Immature natural killer cell (primary cell): ENCODE data around the gene SLC25A19. TPM values are rescaled to one million over a fixed set of nuclear protein-coding genes. Genes with fewer than 3 reads are reported as not detected.

Source experiments
- DNase-seq, 3 donors: peaks; one replicate each; pipeline ENCODE4 v3.0.0; 2022; ENCODE audit warnings: mixed read lengths in 1 of 3
- H3K27ac Mint-ChIP-seq, 6 donors: one replicate each; pipeline ENCODE4 v1.8.0; 2020; ENCODE audit warnings: mixed read lengths in 6 of 6, mild to moderate bottlenecking in 5 of 6, inconsistent platforms in 4 of 6, moderate library complexity in 3 of 6
- H3K27me3 Mint-ChIP-seq, 3 donors: one replicate each; pipeline ENCODE4 v1.8.0; 2020 to 2021; ENCODE audit warnings: low read depth in 3 of 3, mild to moderate bottlenecking in 3 of 3, mixed read lengths in 3 of 3, moderate library complexity in 3 of 3, inconsistent platforms in 1 of 3
- H3K36me3 Mint-ChIP-seq, 3 donors: one replicate each; pipeline ENCODE4 v1.8.0; 2020; ENCODE audit warnings: mixed read lengths in 3 of 3, inconsistent platforms in 2 of 3, mild to moderate bottlenecking in 2 of 3
- H3K4me1 Mint-ChIP-seq, 2 donors: one replicate each; pipeline ENCODE4 v1.8.0; 2020; ENCODE audit warnings: inconsistent platforms in 2 of 2, mild to moderate bottlenecking in 2 of 2, mixed read lengths in 2 of 2, moderate library complexity in 1 of 2
- H3K4me3 Mint-ChIP-seq, 5 donors: one replicate each; pipeline ENCODE4 v1.8.0; 2020; ENCODE audit warnings: mild to moderate bottlenecking in 5 of 5, mixed read lengths in 5 of 5, inconsistent platforms in 3 of 5, moderate library complexity in 3 of 5
- H3K9me3 Mint-ChIP-seq, 6 donors: one replicate each; pipeline ENCODE4 v1.8.0; 2020; ENCODE audit warnings: mild to moderate bottlenecking in 6 of 6, mixed read lengths in 6 of 6, inconsistent platforms in 4 of 6, moderate library complexity in 3 of 6
- polyA plus RNA-seq, 3 donors: library from polyadenylated mRNA; unstranded; fragments of 300-500 nt; fragmentation: Illumina TruSeq; gene quantifications; one replicate each; pipeline ENCODE4 v1.2.3, GENCODE V29; 2021

SLC25A19 gene
- polyA plus RNA-seq, 3 donors from 2014 or later = 11.2 to 27.2 (median 21.0) TPM

DNA sequence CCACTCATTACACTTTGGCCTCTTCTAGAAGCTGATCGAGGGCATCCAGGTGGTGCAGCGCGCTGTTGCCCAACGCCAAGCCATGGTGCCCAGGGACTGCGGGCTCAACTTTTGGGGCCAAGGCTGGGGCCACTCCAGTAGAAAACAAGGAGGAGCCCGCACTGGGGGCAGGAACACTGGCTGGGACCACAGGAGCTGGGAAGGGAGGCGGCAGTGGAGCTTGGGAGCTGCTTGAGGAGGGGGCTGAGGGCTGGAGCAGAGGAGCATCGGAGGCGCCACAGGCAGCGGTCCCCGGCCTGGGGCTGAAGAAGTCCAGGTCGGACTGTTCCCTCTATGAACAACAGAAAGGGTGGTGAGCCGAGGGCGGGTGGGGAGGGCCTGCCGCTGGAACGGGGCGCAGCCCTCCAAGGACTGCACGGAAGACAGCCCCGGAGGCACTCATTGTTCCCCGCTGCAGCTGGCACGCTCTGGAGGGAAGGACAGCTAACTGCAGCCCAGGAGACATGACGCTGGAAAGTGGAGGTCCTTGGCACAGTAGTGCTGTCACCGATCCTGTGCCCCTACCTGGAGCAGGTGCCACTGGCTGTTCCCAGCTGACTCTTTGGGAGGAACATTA is 49.3 kb downstream of the SLC25A19 start:
- Mint-ChIP-seq H3K4me3 (no peak overlapping the region), H3K27me3 (peaks cover 0 to 4% (median 0%) of the 10 kb centered on the region in 3 donors), H3K9me3 (no peaks in the 10 kb centered on the region), H3K36me3 (peaks cover 4 to 33% (median 12%) of the 10 kb centered on the region in 3 donors), H3K4me1 (peaks cover 10 to 29% of the 10 kb centered on the region in 2 donors), H3K27ac (peak overlapping the region in 1 of 6 donors; percentile 66)
- DNase-seq = no peak

DNA sequence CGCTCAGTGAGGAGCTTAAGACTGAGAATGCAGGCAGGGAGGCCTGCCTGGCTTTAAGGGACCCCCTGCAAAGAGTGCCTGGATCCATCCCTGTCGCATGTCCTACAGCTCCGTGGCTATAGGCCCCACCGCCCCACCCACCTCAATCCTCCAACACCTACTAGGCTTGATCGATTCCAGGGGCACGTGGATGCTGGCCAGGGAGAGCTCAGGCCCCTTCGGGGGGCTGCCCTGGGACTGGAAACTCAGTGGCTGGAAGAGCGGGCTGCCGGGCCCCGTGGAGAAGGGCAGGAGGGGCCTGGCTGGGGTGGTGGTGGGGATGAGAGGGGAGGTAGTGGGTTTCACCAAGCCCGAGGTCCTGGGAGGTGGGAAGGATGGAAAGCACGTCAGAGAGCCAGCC is 50.0 kb downstream of the SLC25A19 start:
- H3K27ac Mint-ChIP-seq = peak overlapping the region in 2 of 6 donors; percentile 15 to 83
- no peak overlapping the region for H3K4me3 Mint-ChIP-seq
- no peak for DNase-seq
- peaks cover 2 to 4% (median 3%) of the 10 kb centered on the region in 3 donors for H3K27me3 Mint-ChIP-seq
- peaks cover 9 to 23% of the 10 kb centered on the region in 2 donors for H3K4me1 Mint-ChIP-seq
- H3K36me3 Mint-ChIP-seq = peaks cover 4 to 35% (median 15%) of the 10 kb centered on the region in 3 donors
- H3K9me3 Mint-ChIP-seq = no peaks in the 10 kb centered on the region

DNA sequence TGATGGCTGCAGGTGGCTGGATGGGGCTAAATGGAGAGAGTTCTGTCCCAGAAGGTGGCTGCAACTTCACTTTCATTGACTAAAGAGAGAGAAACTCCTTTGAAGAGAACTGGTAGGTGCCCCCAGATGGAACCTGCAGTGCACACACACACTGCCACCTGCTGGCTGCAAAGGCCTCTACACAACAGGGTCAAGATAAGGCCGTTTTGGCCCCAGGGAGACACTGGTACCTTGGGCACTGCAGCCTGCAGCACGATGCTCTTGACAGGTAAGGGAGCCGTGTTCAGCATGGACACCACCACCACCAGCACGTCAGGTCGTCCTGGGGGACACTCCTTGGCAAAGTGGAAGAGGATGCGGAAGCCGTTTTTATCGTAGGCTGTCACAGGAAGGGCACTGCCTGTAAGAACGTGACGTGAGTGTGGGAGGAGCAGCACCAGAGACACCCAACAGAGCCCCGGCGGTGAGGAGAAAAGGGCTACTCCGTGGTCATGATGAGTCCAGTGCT is 50.5 kb downstream of the SLC25A19 start:
- peaks cover 7 to 19% of the 10 kb centered on the region in 2 donors for H3K4me1 Mint-ChIP-seq

DNA sequence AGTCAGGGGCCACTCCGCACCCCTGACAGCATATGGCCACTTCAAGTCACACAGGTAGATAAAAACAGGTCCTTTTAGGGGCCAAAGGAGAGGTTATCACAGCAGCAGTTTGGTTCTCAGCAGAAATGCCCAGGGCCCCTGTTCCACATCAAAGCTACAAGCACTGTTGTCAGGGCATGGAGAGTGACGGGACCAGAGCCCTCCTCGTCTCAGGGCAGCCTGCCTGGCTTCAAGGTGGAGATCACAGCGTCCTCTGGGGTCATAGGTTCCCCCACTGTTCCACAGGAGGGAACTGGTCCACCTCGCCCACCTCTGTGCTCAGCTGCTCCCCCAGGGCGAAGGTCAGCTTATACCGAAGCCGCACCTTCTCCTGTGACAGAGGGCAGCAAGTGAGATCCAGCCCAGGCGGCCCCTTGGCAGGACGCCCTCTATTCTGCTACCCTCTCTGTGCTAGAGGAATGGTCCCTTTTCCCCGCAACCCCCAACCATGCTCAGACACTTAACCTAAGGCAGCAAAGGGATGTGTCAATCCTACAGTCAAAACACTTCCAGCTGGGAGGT is 51.1 kb downstream of the SLC25A19 start:
- peaks cover 2 to 4% (median 3%) of the 10 kb centered on the region in 3 donors for H3K27me3 Mint-ChIP-seq
- H3K4me1 Mint-ChIP-seq = peaks cover 7 to 14% of the 10 kb centered on the region in 2 donors
- no peaks in the 10 kb centered on the region for H3K9me3 Mint-ChIP-seq
- H3K36me3 Mint-ChIP-seq = peaks cover 4 to 32% (median 15%) of the 10 kb centered on the region in 3 donors
- H3K4me3 Mint-ChIP-seq = no peak overlapping the region
- DNase-seq = no peak
- H3K27ac Mint-ChIP-seq = peak overlapping the region in 1 of 6 donors; percentile 46

More for the DNA sequence above, 50.5 kb downstream of the SLC25A19 start:
- Mint-ChIP-seq H3K4me3 (no peak overlapping the region), H3K27me3 (peaks cover 2 to 4% (median 3%) of the 10 kb centered on the region in 3 donors), H3K36me3 (peaks cover 4 to 32% (median 15%) of the 10 kb centered on the region in 3 donors), H3K9me3 (no peaks in the 10 kb centered on the region), H3K27ac (peak overlapping the region in 5 of 6 donors; percentile 15 to 83 (median 56))
- peak; percentile 44 to 53 (median 53) for DNase-seq

DNA sequence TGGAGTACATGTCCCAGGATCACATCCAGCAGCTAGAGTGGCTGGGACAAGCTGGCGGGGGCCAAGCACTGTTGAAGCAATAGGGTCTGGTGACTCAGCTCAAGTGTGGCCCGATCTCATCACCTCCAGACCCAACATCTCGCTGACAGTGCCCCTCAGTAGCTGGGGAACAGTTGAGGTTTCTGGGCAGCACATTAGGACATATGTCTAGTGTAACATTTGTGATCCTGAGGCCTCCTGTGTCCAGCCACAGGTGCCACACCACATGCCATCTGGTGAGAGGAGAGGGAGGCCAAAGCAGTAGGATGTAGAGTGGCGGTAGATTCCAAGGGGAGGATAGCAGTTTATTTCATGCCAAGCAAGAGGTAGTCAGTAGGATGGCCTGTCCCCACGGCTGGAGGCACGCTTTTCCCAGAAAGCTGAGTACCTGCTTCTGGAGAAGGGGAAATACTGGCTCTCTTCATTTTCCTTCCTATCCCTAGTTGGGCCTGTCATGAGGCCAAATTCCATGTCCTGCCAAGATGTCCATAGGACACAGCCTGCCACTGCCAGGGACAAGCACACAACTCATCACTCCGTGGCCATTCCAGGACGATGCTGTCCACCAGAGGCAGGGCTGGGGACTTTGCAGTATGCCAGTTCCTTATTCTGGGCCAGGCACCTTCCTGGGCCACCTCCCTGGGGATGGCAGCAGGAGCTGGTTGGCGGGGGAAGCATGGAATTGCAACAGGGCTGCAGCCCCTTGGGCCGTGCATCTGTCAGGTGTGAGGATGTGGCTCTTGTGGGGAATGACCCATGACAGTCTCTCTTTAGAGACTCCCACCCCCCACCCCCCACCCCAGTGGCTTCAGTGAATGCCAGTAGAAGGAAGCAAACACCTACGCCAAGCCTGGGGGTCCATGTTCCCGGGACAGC is 51.9 kb downstream of the SLC25A19 start:
- H3K9me3 Mint-ChIP-seq = no peaks in the 10 kb centered on the region
- no peak overlapping the region for H3K4me3 Mint-ChIP-seq
- peak overlapping the region in 2 of 6 donors; percentile 35 to 53 for H3K27ac Mint-ChIP-seq
- DNase-seq = no peak
- H3K27me3 Mint-ChIP-seq = peaks cover 2 to 6% (median 4%) of the 10 kb centered on the region in 3 donors
- H3K36me3 Mint-ChIP-seq = peaks cover 5 to 36% (median 17%) of the 10 kb centered on the region in 3 donors
- H3K4me1 Mint-ChIP-seq = peaks cover 7 to 9% of the 10 kb centered on the region in 2 donors

DNA sequence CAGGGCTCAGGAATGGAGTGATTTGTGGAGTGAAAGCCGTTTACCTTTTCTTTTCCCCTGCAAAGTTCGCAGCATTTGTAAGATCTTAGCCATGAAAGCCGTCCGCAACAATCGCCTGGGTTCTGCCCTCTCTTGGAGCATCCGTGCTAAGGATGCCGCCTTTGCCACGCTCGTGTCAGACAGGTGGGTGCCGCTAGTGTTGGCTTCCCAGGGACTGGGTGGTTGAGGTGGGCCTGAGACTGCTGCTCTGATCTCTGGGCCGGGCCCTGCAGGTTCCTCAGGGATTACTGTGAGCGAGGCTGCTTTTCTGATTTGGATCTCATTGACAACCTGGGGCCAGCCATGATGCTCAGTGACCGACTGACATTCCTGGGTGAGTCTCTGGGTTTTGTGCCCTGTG is 56.4 kb downstream of the SLC25A19 start:
- H3K27me3 Mint-ChIP-seq = peaks cover 2 to 6% (median 4%) of the 10 kb centered on the region in 3 donors
- no peaks in the 10 kb centered on the region for H3K4me1 Mint-ChIP-seq
- no peak for DNase-seq
- H3K36me3 Mint-ChIP-seq = peaks cover 6 to 40% (median 14%) of the 10 kb centered on the region in 3 donors
- H3K9me3 Mint-ChIP-seq = no peaks in the 10 kb centered on the region
- no peak overlapping the region for H3K27ac Mint-ChIP-seq
- no peak overlapping the region for H3K4me3 Mint-ChIP-seq

DNA sequence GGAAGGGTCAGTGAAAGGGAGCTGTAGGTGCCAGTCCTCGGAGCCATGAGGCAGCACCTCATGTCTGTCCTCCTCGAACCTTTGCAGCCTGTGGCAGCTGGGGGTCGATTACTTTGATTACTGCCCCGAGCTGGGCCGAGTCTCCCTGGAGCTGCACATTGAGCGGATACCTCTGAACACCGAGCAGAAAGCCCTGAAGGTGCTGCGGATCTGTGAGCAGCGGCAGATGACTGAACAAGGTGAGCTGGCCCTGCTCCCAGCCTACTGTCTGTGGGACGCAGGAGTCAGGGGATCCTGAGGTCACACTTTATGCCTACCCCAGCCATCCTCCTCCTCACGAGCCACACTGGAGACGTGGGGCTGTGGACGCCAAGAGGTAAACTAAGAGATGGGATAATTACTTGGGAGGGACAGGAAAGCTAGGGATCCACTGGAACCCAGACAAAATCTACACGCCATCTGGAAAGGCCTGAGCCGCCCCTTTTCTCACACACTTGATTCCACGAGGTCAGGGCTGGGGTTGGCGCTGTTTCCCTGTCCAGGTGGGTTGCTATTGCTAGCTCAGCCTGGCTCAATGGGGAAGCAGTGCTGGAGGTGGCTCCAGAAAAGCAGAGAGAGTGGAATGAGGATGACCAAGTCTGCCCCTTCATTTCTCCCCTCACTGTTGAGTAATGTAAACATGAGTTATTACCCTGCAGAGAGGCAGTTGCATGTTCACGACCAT is 57.3 kb downstream of the SLC25A19 start:
- H3K27ac Mint-ChIP-seq = peak overlapping the region in 1 of 6 donors; percentile 7
- H3K4me3 Mint-ChIP-seq = no peak overlapping the region
- H3K27me3 Mint-ChIP-seq = peaks cover 2 to 6% (median 4%) of the 10 kb centered on the region in 3 donors
- H3K9me3 Mint-ChIP-seq = no peaks in the 10 kb centered on the region
- H3K36me3 Mint-ChIP-seq = peaks cover 7 to 38% (median 14%) of the 10 kb centered on the region in 3 donors
- no peaks in the 10 kb centered on the region for H3K4me1 Mint-ChIP-seq
- DNase-seq = no peak

DNA sequence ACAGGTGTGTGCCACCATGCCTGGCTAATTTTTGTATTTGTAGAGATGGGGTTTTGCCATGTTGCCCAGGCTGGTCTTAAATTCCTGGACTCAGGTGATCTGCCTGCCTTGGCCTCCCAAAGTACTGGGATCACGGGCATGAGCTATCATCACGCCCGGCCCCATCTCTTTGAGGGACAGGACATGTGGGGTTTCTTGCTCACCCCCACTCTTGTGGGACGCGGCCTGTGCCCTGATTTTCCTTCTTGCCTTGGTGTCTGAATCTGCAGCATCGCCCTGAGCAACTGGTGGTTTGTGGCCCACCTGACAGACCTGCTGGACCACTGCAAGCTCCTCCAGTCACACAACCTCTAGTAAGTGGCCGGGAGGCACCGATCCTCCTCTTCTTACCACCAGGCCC is 58.2 kb downstream of the SLC25A19 start:
- H3K9me3 Mint-ChIP-seq = no peaks in the 10 kb centered on the region
- no peak overlapping the region for H3K27ac Mint-ChIP-seq
- no peak overlapping the region for H3K4me3 Mint-ChIP-seq
- H3K27me3 Mint-ChIP-seq = peaks cover 2 to 6% (median 4%) of the 10 kb centered on the region in 3 donors
- no peak for DNase-seq
- H3K36me3 Mint-ChIP-seq = peaks cover 9 to 40% (median 14%) of the 10 kb centered on the region in 3 donors
- no peaks in the 10 kb centered on the region for H3K4me1 Mint-ChIP-seq

DNA sequence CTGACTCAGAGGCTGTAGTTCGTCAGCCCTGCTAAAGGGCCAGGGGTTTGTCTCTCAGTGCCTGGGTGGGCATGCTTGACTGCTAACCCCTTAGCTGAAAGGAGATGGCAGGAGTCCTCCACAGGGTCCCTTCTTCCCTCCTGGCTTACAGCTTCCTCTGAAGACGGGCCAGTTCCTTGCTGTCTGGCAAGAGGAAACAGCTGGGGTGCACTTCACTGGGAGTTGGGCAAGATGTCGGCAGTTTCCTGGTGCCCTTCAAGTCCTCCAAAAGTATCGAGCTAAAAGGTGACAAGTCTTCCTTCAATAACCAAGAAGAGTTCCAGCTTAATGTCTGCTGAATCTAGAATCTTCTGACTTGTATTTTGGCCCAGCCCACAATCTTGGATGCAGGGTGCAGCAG is 60.4 kb downstream of the SLC25A19 start:
- no peak overlapping the region for H3K27ac Mint-ChIP-seq
- H3K4me1 Mint-ChIP-seq = no peaks in the 10 kb centered on the region
- H3K36me3 Mint-ChIP-seq = peaks cover 5 to 29% (median 13%) of the 10 kb centered on the region in 3 donors
- no peaks in the 10 kb centered on the region for H3K9me3 Mint-ChIP-seq
- H3K4me3 Mint-ChIP-seq = no peak overlapping the region
- DNase-seq = no peak
- H3K27me3 Mint-ChIP-seq = peaks cover 0 to 2% (median 0%) of the 10 kb centered on the region in 3 donors

DNA sequence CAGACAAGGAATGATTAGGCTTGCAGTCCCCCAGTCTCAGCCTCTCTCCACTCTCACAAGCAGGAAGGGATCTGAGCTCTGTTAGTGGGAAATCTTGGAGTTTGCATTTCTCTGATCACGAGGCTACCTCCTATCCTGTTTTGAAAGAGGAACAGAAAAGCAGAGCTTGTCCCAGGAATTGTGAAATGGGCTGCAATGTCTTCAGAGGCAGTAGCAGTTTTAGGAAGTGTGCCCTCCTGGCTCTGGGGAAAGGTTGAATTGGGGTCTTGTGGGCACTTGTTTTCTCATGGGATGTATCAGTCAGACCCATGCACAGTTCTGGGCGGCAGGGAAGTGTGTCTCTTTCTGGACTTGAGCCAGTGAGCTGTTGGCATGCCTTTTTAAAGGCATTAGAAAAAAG is 60.9 kb downstream of the SLC25A19 start:
- Mint-ChIP-seq H3K4me1 (no peaks in the 10 kb centered on the region), H3K4me3 (no peak overlapping the region), H3K36me3 (peaks cover 5 to 29% (median 13%) of the 10 kb centered on the region in 3 donors), H3K9me3 (no peaks in the 10 kb centered on the region), H3K27me3 (peaks cover 0 to 2% (median 0%) of the 10 kb centered on the region in 3 donors), H3K27ac (peak overlapping the region in 3 of 6 donors; percentile 20 to 67 (median 57))
- DNase-seq = no peak

DNA sequence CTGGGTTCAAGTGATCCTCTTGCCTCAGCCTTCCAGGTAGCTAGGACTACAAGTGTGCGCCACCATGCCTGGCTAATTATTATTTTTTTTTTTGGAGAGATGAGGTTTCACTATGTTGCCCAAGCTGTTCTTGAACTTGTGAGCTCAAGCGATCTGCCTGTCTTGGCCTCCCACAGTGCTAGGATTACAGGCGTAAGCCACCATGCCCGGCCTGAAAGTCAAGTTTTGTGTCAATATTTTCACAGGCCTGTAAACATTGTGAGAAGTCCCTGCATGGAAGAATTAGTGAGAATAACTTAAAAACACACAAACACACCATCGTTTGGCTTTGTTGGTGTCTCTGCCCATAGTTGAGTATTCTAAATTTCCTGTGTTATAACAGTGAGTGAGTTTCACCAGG is 61.5 kb downstream of the SLC25A19 start:
- Mint-ChIP-seq H3K27me3 (no peaks in the 10 kb centered on the region), H3K27ac (no peak overlapping the region), H3K4me3 (no peak overlapping the region), H3K4me1 (no peaks in the 10 kb centered on the region), H3K36me3 (peaks cover 5 to 24% (median 16%) of the 10 kb centered on the region in 3 donors), H3K9me3 (no peaks in the 10 kb centered on the region)
- no peak for DNase-seq

DNA sequence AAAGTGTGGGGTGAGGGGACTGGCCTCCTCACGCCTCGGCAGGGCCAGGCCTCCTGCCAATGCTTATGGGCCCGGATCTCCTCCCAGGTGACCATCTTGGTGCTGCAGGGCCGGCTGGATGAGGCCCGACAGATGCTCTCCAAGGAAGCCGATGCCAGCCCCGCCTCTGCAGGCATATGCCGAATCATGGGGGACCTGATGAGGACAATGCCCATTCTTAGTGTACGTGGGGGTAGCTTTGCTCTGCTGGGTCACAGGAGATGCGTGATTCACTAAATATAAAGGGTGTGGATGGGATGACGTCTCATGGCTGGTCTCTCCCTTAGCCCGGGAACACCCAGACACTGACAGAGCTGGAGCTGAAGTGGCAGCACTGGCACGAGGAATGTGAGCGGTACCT is 64.2 kb downstream of the SLC25A19 start:
- no peak for DNase-seq
- Mint-ChIP-seq H3K9me3 (no peaks in the 10 kb centered on the region), H3K4me1 (no peaks in the 10 kb centered on the region), H3K36me3 (peaks cover 4 to 25% (median 18%) of the 10 kb centered on the region in 3 donors), H3K4me3 (no peak overlapping the region), H3K27ac (peak overlapping the region in 1 of 6 donors; percentile 23), H3K27me3 (peaks cover 0 to 2% (median 0%) of the 10 kb centered on the region in 3 donors)
